SJSA1 (cell line): Measurements from ENCODE around the gene SLC25A43. TPM values are rescaled to one million over a fixed set of nuclear protein-coding genes. Genes with fewer than 3 reads are reported as not detected.
A peak's percentile ranks its signal among the peaks of the same experiment; 100 is the strongest.

ENCODE experiments used
- DNase-seq, 2 experiments: peaks; one replicate each; pipeline ENCODE4 v3.0.0-alpha.2; 2015 to 2020; ENCODE audit warnings: low spot score in 2 of 2, low read depth in 1 of 2
- H3K27ac ChIP-seq: fragments of 250-450 bp; sonication (Bioruptor Pico); 2 replicates; pipeline ENCODE4 v1.5.1; 2020; ENCODE audit warnings: mild to moderate bottlenecking, moderate library complexity
- H3K27me3 ChIP-seq: fragments of 250-450 bp; sonication (Bioruptor Pico); replicated peaks from 2 replicates; pipeline ENCODE4 v1.5.1; 2020; ENCODE audit warnings: mild to moderate bottlenecking, moderate library complexity
- H3K36me3 ChIP-seq: fragments of 250-450 bp; sonication (Bioruptor Pico); 2 replicates; pipeline ENCODE4 v1.5.1; 2020; ENCODE audit warnings: mild to moderate bottlenecking
- H3K4me1 ChIP-seq: fragments of 250-450 bp; sonication (Bioruptor Pico); replicated peaks from 2 replicates; pipeline ENCODE4 v1.6.1; 2021; ENCODE audit warnings: mild to moderate bottlenecking
- H3K4me3 ChIP-seq: fragments of 250-450 bp; sonication (Bioruptor Pico); 2 replicates; pipeline ENCODE4 v1.5.1; 2020; ENCODE audit warnings: mild to moderate bottlenecking
- H3K9me3 ChIP-seq: fragments of 250-450 bp; sonication (Bioruptor Pico); replicated peaks from 2 replicates; pipeline ENCODE4 v1.5.1; 2020; ENCODE audit warnings: mild to moderate bottlenecking
- total RNA-seq: library from RNA; depleted of rRNA; stranded (reverse); fragments of >200 nt; shearing (Covaris generic); gene quantifications from 2 replicates; pipeline ENCODE4 v1.2.3, GENCODE V29; 2014

SLC25A43 gene
- total RNA-seq, 1 experiment from 2014 or later = 31.5 TPM

GRCh38 chrX:119389214-119389613, 9.9 kb upstream of the SLC25A43 start:
- DNase-seq = no peak
- Histone ChIP-seq H3K9me3 (no peaks in the 10 kb centered on the region), H3K27ac (no peak overlapping the region), H3K4me3 (peak overlapping the region; percentile 7; the same call in 1 of the 2 replicates), H3K27me3 (no peaks in the 10 kb centered on the region), H3K4me1 (peaks cover 12% of the 10 kb centered on the region), H3K36me3 (no peaks in the 10 kb centered on the region)

DNA sequence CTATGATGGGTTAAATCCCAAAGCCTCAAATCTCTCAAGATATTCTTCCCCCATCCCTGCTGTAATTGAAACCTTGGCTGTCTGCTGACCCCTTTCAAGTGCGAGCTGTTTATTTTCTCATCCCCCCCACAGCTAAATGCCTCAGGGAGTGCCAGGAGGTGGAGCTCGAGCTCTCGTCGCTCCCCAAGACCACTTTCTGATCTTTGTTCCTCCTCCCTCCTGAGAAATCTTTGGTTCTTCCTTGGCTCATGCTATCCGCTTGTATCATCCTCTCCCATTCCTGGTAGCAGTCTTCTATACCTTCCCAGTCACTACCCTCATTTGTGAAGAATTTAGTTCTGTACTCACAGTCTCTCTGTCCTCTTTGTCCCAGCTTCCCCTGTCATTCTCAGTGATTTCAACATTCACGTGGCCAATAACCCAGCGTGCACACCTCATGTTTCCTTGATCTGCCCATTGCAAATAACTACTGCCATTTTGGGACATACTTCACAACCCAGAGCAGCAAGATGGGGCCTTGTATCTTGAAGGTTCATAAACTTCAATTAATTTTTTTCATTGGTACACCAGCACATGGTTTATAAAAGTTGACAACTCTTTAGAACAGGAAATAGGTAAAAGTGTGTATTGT, 9.2 kb upstream of the SLC25A43 start:
- Histone ChIP-seq H3K27ac (no peak overlapping the region), H3K4me3 (peak overlapping the region; percentile 7; the same call in 1 of the 2 replicates), H3K36me3 (no peaks in the 10 kb centered on the region), H3K9me3 (no peaks in the 10 kb centered on the region), H3K4me1 (peaks cover 12% of the 10 kb centered on the region), H3K27me3 (no peaks in the 10 kb centered on the region)
- peak in 1 of 2 experiments; percentile 19 for DNase-seq

DNA sequence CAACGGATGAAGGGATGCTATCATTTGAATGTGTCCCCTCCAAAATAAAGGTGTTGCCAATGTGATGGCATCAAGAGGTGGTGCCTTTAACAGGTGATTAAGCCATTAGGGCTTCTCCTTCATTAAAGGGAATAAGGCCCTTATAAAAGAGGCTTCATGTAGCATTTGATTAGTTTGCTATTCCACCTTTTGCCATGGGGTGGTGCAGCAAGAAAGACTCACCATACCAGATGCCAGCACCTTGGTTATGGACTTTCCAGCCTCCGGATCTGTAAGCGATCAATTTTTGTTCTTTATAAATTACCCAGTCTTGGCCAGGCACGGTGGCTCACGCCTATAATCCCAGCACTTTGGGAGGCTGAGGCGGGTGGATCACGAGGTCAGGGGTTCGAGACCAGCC, 7.9 kb upstream of the SLC25A43 start:
- H3K4me3 ChIP-seq = no peak overlapping the region
- H3K36me3 ChIP-seq = no peaks in the 10 kb centered on the region
- no peaks in the 10 kb centered on the region for H3K27me3 ChIP-seq
- no peaks in the 10 kb centered on the region for H3K9me3 ChIP-seq
- no peak for DNase-seq
- H3K27ac ChIP-seq = no peak overlapping the region
- H3K4me1 ChIP-seq = peaks cover 12% of the 10 kb centered on the region

DNA sequence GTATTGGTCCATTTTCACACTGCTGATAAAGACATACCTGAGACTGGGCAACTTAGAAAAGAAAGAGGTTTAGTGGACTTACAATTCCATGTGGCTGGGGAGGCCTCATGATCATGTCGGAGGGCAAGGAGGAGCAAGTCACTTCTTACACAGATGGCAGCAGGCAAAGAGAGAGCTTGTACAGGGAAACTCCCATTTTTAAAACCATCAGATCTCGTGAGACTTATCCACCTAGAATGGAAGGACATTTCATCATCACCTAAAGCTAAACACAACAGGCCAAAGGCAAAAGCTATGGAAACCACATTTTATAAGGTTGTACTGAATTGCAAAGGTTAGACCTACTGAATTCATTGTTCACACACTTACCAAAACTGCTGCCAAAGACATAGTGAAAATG, 6.0 kb upstream of the SLC25A43 start:
- Histone ChIP-seq H3K36me3 (no peaks in the 10 kb centered on the region), H3K27me3 (no peaks in the 10 kb centered on the region), H3K4me1 (peaks cover 12% of the 10 kb centered on the region), H3K4me3 (no peak overlapping the region), H3K9me3 (no peaks in the 10 kb centered on the region), H3K27ac (no peak overlapping the region)
- DNase-seq = no peak

- Histone ChIP-seq H3K9me3 (no peaks in the 10 kb centered on the region), H3K27me3 (no peaks in the 10 kb centered on the region), H3K27ac (peak overlapping the region; percentile 63; the same call in 1 of the 2 replicates), H3K4me3 (peak overlapping the region; percentile 74), H3K4me1 (peaks cover 9% of the 10 kb centered on the region; the same call in 1 of the 2 replicates), H3K36me3 (no peaks in the 10 kb centered on the region)
- no peak for DNase-seq
Observed at GRCh38 chrX:119398587-119398973, 556 bp upstream of the SLC25A43 start.

DNA sequence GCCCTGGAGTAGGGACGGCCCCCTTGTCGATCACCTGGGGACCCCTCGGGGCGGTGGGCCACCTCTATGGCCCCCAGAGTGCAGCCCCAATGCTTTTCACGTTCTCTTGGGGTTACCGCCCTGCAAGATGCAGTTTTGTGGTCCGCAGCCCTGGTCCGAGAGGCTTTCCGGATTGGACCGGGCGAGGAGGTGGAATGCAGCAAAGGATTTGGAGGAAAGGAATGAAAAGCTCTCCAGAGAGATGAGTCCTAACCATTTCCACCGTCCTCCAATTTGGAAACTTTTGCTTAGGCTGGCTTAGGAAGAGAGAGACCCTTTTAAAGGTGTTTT, 601 bp downstream of the SLC25A43 start:
- H3K36me3 ChIP-seq = no peaks in the 10 kb centered on the region
- no peak for DNase-seq
- H3K27ac ChIP-seq = no peak overlapping the region; the same call in 1 of the 2 replicates
- peak overlapping the region; percentile 74 for H3K4me3 ChIP-seq
- no peaks in the 10 kb centered on the region for H3K27me3 ChIP-seq
- H3K4me1 ChIP-seq = peaks cover 9% of the 10 kb centered on the region; the same call in 1 of the 2 replicates
- no peaks in the 10 kb centered on the region for H3K9me3 ChIP-seq

GRCh38 chrX:119401569-119401968, 2.4 kb downstream of the SLC25A43 start:
- no peak overlapping the region for H3K4me3 ChIP-seq
- no peak for DNase-seq
- H3K27ac ChIP-seq = no peak overlapping the region
- H3K27me3 ChIP-seq = no peaks in the 10 kb centered on the region
- peaks cover 2% of the 10 kb centered on the region; the same call in 1 of the 2 replicates for H3K36me3 ChIP-seq
- no peaks in the 10 kb centered on the region for H3K9me3 ChIP-seq
- peaks cover 9% of the 10 kb centered on the region for H3K4me1 ChIP-seq

DNA sequence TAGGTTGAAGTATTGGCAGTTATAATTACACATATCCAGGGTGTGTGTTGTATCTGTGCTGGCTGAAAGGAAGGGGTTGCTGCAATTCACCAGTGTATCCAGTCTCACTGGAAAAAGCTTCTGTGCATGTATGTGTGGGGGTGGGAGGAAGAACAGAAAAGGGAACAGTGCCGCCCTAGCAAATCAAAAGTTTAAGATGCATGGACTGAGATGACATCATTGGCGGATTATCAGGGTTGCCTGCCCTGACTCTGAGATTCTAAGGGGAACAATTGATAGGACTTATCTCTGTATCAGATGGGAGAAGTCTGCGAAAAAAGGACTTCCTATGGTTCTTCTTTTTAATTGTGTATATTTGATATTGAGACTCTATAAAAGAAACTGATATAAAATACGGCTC, 3.5 kb downstream of the SLC25A43 start:
- no peaks in the 10 kb centered on the region for H3K9me3 ChIP-seq
- peaks cover 9% of the 10 kb centered on the region for H3K4me1 ChIP-seq
- H3K4me3 ChIP-seq = no peak overlapping the region
- DNase-seq = no peak
- H3K36me3 ChIP-seq = peaks cover 5% of the 10 kb centered on the region; the same call in 1 of the 2 replicates
- no peaks in the 10 kb centered on the region for H3K27me3 ChIP-seq
- no peak overlapping the region for H3K27ac ChIP-seq

DNA sequence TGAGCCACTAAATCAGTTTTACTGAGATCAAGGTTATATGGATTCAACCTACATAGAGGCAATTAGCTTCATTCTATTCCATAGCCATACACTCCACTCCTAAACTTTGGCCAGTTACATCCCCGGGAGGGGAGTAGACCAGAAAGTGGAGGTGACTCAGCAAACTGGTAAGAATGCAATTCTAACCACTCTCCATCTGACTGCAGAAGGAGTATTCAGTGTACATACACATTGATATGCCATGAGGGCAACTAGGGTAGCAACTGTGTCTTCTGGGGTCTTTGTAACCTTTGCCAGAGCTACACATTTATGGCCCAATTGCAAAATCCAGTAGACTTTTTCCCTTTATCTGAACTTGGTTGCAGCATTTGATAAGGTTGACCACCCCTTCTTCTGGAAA, 7.6 kb downstream of the SLC25A43 start:
- H3K4me3 ChIP-seq = no peak overlapping the region
- no peaks in the 10 kb centered on the region for H3K9me3 ChIP-seq
- no peaks in the 10 kb centered on the region for H3K27me3 ChIP-seq
- H3K4me1 ChIP-seq = peaks cover 12% of the 10 kb centered on the region
- no peak for DNase-seq
- H3K27ac ChIP-seq = no peak overlapping the region
- H3K36me3 ChIP-seq = peaks cover 5% of the 10 kb centered on the region; the same call in 1 of the 2 replicates

GRCh38 chrX:119407681-119408080, 8.5 kb downstream of the SLC25A43 start:
- Histone ChIP-seq H3K27ac (no peak overlapping the region), H3K27me3 (no peaks in the 10 kb centered on the region), H3K4me3 (no peak overlapping the region), H3K4me1 (peaks cover 12% of the 10 kb centered on the region), H3K36me3 (peaks cover 5% of the 10 kb centered on the region; the same call in 1 of the 2 replicates), H3K9me3 (no peaks in the 10 kb centered on the region)
- no peak for DNase-seq

- Histone ChIP-seq H3K4me1 (peaks cover 12% of the 10 kb centered on the region), H3K36me3 (peaks cover 5% of the 10 kb centered on the region; the same call in 1 of the 2 replicates), H3K27me3 (no peaks in the 10 kb centered on the region), H3K4me3 (no peak overlapping the region), H3K27ac (no peak overlapping the region), H3K9me3 (no peaks in the 10 kb centered on the region)
- peak; percentile 75 to 84 for DNase-seq
Observed at GRCh38 chrX:119410027-119410819, 11.1 kb downstream of the SLC25A43 start.

DNA sequence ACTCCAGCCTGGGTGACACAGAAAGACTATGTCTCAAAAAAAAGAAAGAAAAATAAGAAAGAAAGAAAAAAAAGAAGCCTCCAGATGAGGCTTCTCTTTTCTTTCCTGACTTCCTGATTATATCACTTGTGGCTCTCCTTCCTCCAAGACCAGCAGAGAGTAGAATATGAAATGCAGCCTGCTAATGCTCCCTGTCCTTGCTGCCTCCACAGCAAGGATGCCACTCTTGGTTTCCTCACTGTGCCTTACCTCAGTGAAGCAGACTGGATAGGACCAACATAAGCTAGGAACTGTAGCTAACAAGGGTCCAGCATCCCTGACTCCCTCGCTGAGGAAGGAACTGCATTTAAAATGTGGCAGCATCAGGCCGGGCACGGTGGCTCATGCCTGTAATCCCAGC, 11.7 kb downstream of the SLC25A43 start:
- Histone ChIP-seq H3K9me3 (no peaks in the 10 kb centered on the region), H3K36me3 (peaks cover 5% of the 10 kb centered on the region; the same call in 1 of the 2 replicates), H3K27ac (no peak overlapping the region), H3K4me3 (no peak overlapping the region), H3K27me3 (no peaks in the 10 kb centered on the region), H3K4me1 (peaks cover 12% of the 10 kb centered on the region)
- no peak for DNase-seq

- no peak for DNase-seq
- Histone ChIP-seq H3K27ac (no peak overlapping the region), H3K4me3 (no peak overlapping the region), H3K36me3 (no peaks in the 10 kb centered on the region), H3K4me1 (peaks cover 12% of the 10 kb centered on the region), H3K27me3 (no peaks in the 10 kb centered on the region), H3K9me3 (no peaks in the 10 kb centered on the region)
Observed at GRCh38 chrX:119411959-119412358, 12.8 kb downstream of the SLC25A43 start.

- Histone ChIP-seq H3K4me1 (no peaks in the 10 kb centered on the region), H3K27ac (no peak overlapping the region), H3K36me3 (no peaks in the 10 kb centered on the region), H3K9me3 (no peaks in the 10 kb centered on the region), H3K4me3 (no peak overlapping the region), H3K27me3 (no peaks in the 10 kb centered on the region)
- no peak for DNase-seq
Observed at GRCh38 chrX:119417376-119417775, 18.2 kb downstream of the SLC25A43 start.
